K562 (cell line): ENCODE results near the gene UBE2K. TPM values are rescaled to one million over a fixed set of nuclear protein-coding genes. Genes with fewer than 3 reads are reported as not detected.

Experiments
- ATAC-seq: fragments of 200-7000 bp; cut with Tn5 transposase; 3 replicates; pipeline ENCODE4 v1.9.1; 2020; ENCODE audit warnings: moderate library complexity
- BruUV-seq: library from RNA; stranded (reverse); fragments of 400-500 nt; replicated peaks from 2 replicates; lab custom pipeline; 2021; lab: Mats Ljungman, UMichigan
- CTCF ChIA-PET: fragments of 300-600 bp; formaldehyde crosslinking; extraction: SDS; loops from one replicate; lab custom pipeline; 2021; ENCODE audit warnings: low intra/inter-chr PET ratio; lab: Yijun Ruan, JAX
- POLR2A ChIA-PET: fragments of 300-600, 350-650 bp; sonication (Branson Sonifier 250); formaldehyde crosslinking; extraction: SDS; loops from one replicate; lab custom pipeline; 2021; ENCODE audit warnings: antibody characterized with exemption, inconsistent platforms; lab: Yijun Ruan, JAX
- DNase-seq, 4 experiments: peaks; one replicate each; pipeline versions ENCODE4 v3.0.0 to v3.0.0-alpha.2; 2011 to 2018; ENCODE audit warnings: low spot score in 3 of 4, mixed read lengths in 3 of 4; ENCODE audit errors: extremely low read depth in 1 of 4
- FAIRE-seq: peaks from 2 replicates; lab custom pipeline; 2011; peaks lifted over from hg19 to GRCh38; lab: Jason Lieb, UNC
- H2AFZ ChIP-seq: 2 replicates; pipeline ENCODE4 v1.6.0; 2011; ENCODE audit warnings: low read depth, low read length, control low read depth, inconsistent platforms
- H3K27ac ChIP-seq: fragments of 200-600 bp; 3 replicates; pipeline ENCODE4 v1.8.0; 2011; ENCODE audit warnings: low read depth, mild to moderate bottlenecking, control low read depth, inconsistent platforms, low read length, moderate library complexity, mixed read lengths; ENCODE audit errors: extremely low read depth
- H3K27me3 ChIP-seq, 2 experiments: fragments of 300-600 bp in 1 of 2; 2 replicates in 1 of 2; 3 replicates in 1 of 2; pipeline versions ENCODE4 v1.6.0 to v1.8.0; 2011; ENCODE audit warnings: inconsistent platforms in 2 of 2, low read length in 2 of 2, mild to moderate bottlenecking in 1 of 2, mixed read lengths in 1 of 2, moderate library complexity in 1 of 2; ENCODE audit not compliant: control insufficient read depth in 2 of 2, insufficient read depth in 2 of 2
- H3K36me3 ChIP-seq: fragments of 300-600 bp; 3 replicates; pipeline ENCODE4 v1.8.0; 2011; ENCODE audit warnings: mild to moderate bottlenecking, low read length, inconsistent platforms; ENCODE audit not compliant: control insufficient read depth, insufficient read depth
- H3K4me1 ChIP-seq, 2 experiments: fragments of 200-600 bp in 1 of 2; replicated peaks in 1 of 2; 2 replicates in 1 of 2; 3 replicates in 1 of 2; pipeline versions ENCODE4 v1.5.1 to v1.8.0; 2011; ENCODE audit warnings: inconsistent platforms in 2 of 2, low read length in 2 of 2, mild to moderate bottlenecking in 1 of 2, mixed read lengths in 1 of 2, moderate library complexity in 1 of 2; ENCODE audit not compliant: control insufficient read depth in 2 of 2, insufficient read depth in 2 of 2
- H3K4me2 ChIP-seq: 2 replicates; pipeline ENCODE4 v1.6.1; 2011; ENCODE audit warnings: low read length, control low read depth, inconsistent platforms, mixed read lengths; ENCODE audit not compliant: insufficient read depth
- H3K4me3 ChIP-seq: fragments of 200-600 bp; sonication (generic), shearing (Covaris generic); 2 replicates; pipeline ENCODE4 v1.5.1; 2016; ENCODE audit warnings: control low read depth, inconsistent platforms
- H3K79me2 ChIP-seq: fragments of 200-600 bp; 3 replicates; pipeline ENCODE4 v1.8.0; 2011; ENCODE audit warnings: low read length, inconsistent platforms; ENCODE audit not compliant: control insufficient read depth, insufficient read depth
- H3K9ac ChIP-seq, 2 experiments: 2 replicates each; pipeline versions ENCODE4 v1.6.0 to v1.6.1; 2011; ENCODE audit warnings: low read depth in 2 of 2, low read length in 2 of 2, control low read depth in 1 of 2, inconsistent platforms in 1 of 2, mild to moderate bottlenecking in 1 of 2, mixed read lengths in 1 of 2; ENCODE audit not compliant: insufficient read depth in 1 of 2
- H3K9me1 ChIP-seq: one replicate; pipeline ENCODE4 v1.6.0; 2011; ENCODE audit warnings: inconsistent platforms, mild to moderate bottlenecking, low read length, moderate library complexity; ENCODE audit not compliant: control insufficient read depth, insufficient read depth
- H3K9me3 ChIP-seq: replicated peaks from 2 replicates; pipeline ENCODE4 v1.5.1; 2011; ENCODE audit warnings: low read depth, low read length, inconsistent platforms; ENCODE audit not compliant: control insufficient read depth, insufficient read depth
- H4K20me1 ChIP-seq: replicated peaks from 2 replicates; pipeline ENCODE4 v1.6.1; 2011; ENCODE audit warnings: low read length, inconsistent platforms, mixed read lengths; ENCODE audit not compliant: control insufficient read depth, insufficient read depth
- CCAR2 ChIP-seq: fragments of 200-400 bp; formaldehyde crosslinking; IDR thresholded peaks from 2 replicates; pipeline ENCODE4 v1.6.1; 2017; ENCODE audit warnings: mild to moderate bottlenecking, low read depth, low read length
- CREB3 ChIP-seq: fragments of 450-650 bp; conservative IDR thresholded peaks from 2 replicates; pipeline ENCODE4 v1.6.1; 2016; ENCODE audit warnings: missing genetic modification characterization, low read depth, mild to moderate bottlenecking, missing compliant biosample characterization, moderate library complexity
- DNMT1 ChIP-seq: fragments of 450-650 bp; IDR thresholded peaks from 2 replicates; pipeline ENCODE4 v1.6.1; 2016; ENCODE audit warnings: antibody characterized with exemption, mild to moderate bottlenecking
- KAT7 ChIP-seq: sonication (generic); formaldehyde crosslinking; IDR thresholded peaks from 2 replicates; pipeline ENCODE4 v1.8.0; 2022; ENCODE audit warnings: missing genetic modification reagents, mild to moderate bottlenecking, borderline replicate concordance
- MXI1 ChIP-seq: IDR thresholded peaks from 2 replicates; pipeline ENCODE4 v1.6.1; 2011; ENCODE audit warnings: low read depth, mild to moderate bottlenecking, improper control_type of control experiment, low read length
- NFIX ChIP-seq: fragments of 250-450 bp; sonication (Bioruptor Pico); IDR thresholded peaks from 2 replicates; pipeline ENCODE4 v1.4.0; 2020; ENCODE audit warnings: low read depth, mild to moderate bottlenecking, moderate library complexity
- SIRT6 ChIP-seq: IDR thresholded peaks from one replicate; pipeline ENCODE4 v1.6.1; 2012; ENCODE audit warnings: low read depth, mild to moderate bottlenecking, control low read depth, inconsistent platforms, low read length, moderate library complexity
- SMAD3 ChIP-seq: fragments of 450-650 bp; formaldehyde crosslinking; conservative IDR thresholded peaks from 2 replicates; pipeline ENCODE4 v1.4.0; 2020; ENCODE audit warnings: mild to moderate bottlenecking
- TCF7 ChIP-seq: sonication (generic); IDR thresholded peaks from 2 replicates; pipeline ENCODE4 v1.6.1; 2016; ENCODE audit warnings: antibody characterized with exemption, borderline replicate concordance
- ZBTB11 ChIP-seq, 3 experiments: fragments of 200-800 bp in 1 of 3; fragments of 250-450 bp in 1 of 3; fragments of 450-650 bp in 1 of 3; sonication (Bioruptor Pico) in 1 of 3; sonication (Bioruptor generic) in 1 of 3; formaldehyde crosslinking in 1 of 3; IDR thresholded peaks; 2 replicates each; pipeline versions ENCODE4 v1.6.1 to v1.8.0; 2016 to 2022; ENCODE audit warnings: mild to moderate bottlenecking in 2 of 3, missing genetic modification characterization in 2 of 3, missing compliant biosample characterization in 1 of 3, moderate library complexity in 1 of 3
- ZFX ChIP-seq: sonication (generic); formaldehyde crosslinking; IDR thresholded peaks from 2 replicates; pipeline ENCODE4 v1.8.0; 2022; ENCODE audit warnings: mild to moderate bottlenecking, missing genetic modification reagents, moderate library complexity
- ZNF121 ChIP-seq: sonication (generic); formaldehyde crosslinking; conservative IDR thresholded peaks from 2 replicates; pipeline ENCODE4 v1.8.0; 2022; ENCODE audit warnings: missing genetic modification reagents
- ZNF174 ChIP-seq: fragments of 250-450 bp; sonication (Bioruptor Pico); IDR thresholded peaks from 2 replicates; pipeline ENCODE4 v1.4.0; 2020; ENCODE audit warnings: mild to moderate bottlenecking
- ZNF253 ChIP-seq: fragments of 250-450 bp; sonication (Bioruptor Pico); conservative IDR thresholded peaks from 2 replicates; pipeline ENCODE4 v1.6.1; 2021; ENCODE audit warnings: mild to moderate bottlenecking
- ZNF592 ChIP-seq: fragments of 450-650 bp; IDR thresholded peaks from 2 replicates; pipeline ENCODE4 v1.6.1; 2017; ENCODE audit warnings: antibody characterized with exemption, mild to moderate bottlenecking
- WGBS: fragments of 100-300 bp; shearing (Covaris generic); methylation state at CpG from one replicate; pipeline ENCODE4 v1.1.6; 2016; ENCODE audit warnings: low coverage, mixed read lengths; ENCODE audit not compliant: insufficient coverage; ENCODE audit errors: missing lambda C conversion rate; 5-methylcytosine and 5-hydroxymethylcytosine counted together
- in situ Hi-C: fragments of 300-500 bp; cut with MboI; formaldehyde crosslinking; loops from 4 replicates; pipeline ENCODE4 v1.15.0; 2018; ENCODE audit warnings: inconsistent platforms, mixed read lengths
- intact Hi-C: fragments of 100-400 bp; cut with micrococcal nuclease; formaldehyde crosslinking; loops from 2 replicates; pipeline ENCODE4 v1.14.2; 2022
- polyA plus RNA-seq, 8 experiments: library from polyadenylated mRNA; depleted of rRNA in 4 of 8; stranded (reverse) in 5 of 8; unstranded in 3 of 8; fragments of >200 nt; fragmentation: Nextera tagmentation in 2 of 8; fragmentation: Illumina TruSeq in 1 of 8; extraction: Ambion mirVana in 2 of 8; extraction: Trizol in 1 of 8; gene quantifications; 2 replicates each; pipeline versions ENCODE4 v1.2.1 to v1.2.3, GENCODE V29; 2011 to 2014; ENCODE audit warnings: inconsistent platforms in 1 of 8, missing spikeins in 1 of 8
- total RNA-seq, 7 experiments: library from RNA; depleted of rRNA in 6 of 7; stranded (reverse); fragments of >200 nt in 6 of 7; fragmentation: Illumina TruSeq in 2 of 7; extraction: Trizol in 2 of 7; gene quantifications; 2 replicates each; pipeline versions ENCODE4 v1.2.1 to v1.2.3, GENCODE V29; 2011 to 2021; ENCODE audit warnings: low replicate concordance in 1 of 7

Gene UBE2K
- total and polyA plus RNA-seq, 9 of the 15 experiments (the other 6 are each of a cell fraction or from before 2014, with no cell fraction given), result 29.8 to 190 (median 62.6) TPM

- no TSS peak for BruUV-seq
- Histone ChIP-seq H3K4me2 (no peak overlapping the region), H3K4me3 (no peak overlapping the region), H3K9me3 (no peaks in the 10 kb centered on the region), H2AFZ (no peak overlapping the region), H3K9me1 (no peaks in the 10 kb centered on the region), H3K27me3 (no peaks in the 10 kb centered on the region), H3K79me2 (peaks cover 5% of the 10 kb centered on the region; the same call in 1 of the 3 replicates), H3K9ac (no peak overlapping the region), H3K4me1 (no peaks in the 10 kb centered on the region), H3K27ac (no peak overlapping the region), H3K36me3 (peaks cover 76% of the 10 kb centered on the region), H4K20me1 (no peaks in the 10 kb centered on the region)
- no peak for ATAC-seq
- POLR2A ChIA-PET, result interaction anchor here (0.7 kb wide), 1 partner anchor 284 kb away, joined by 3 read pairs; no protein-coding TSS in a partner anchor
- FAIRE-seq, result no peak
- intact Hi-C loops, result no loop called here
- WGBS, result 100% methylated on average over 2 of the region's 2 CpGs
- CTCF ChIA-PET, result no interaction called here
- DNase-seq, result no peak
- in situ Hi-C loops, result no loop called here
- TF ChIP-seq MXI1 (no peak), CCAR2 (no peak), KAT7 (CRISPR knock-in tag) (no peak), CREB3 (tag) (no peak), ZNF253 (CRISPR knock-in tag) (no peak), ZNF592 (no peak), ZFX (CRISPR knock-in tag) (no peak), SIRT6 (no peak), ZNF121 (CRISPR knock-in tag) (0 out of 2 replicates have a peak, but pooled peaks have one; percentile 29), ZNF174 (no peak), ZBTB11 (CRISPR knock-in tag; IDR thresholded peaks at IDR 0.05) (no peak), SMAD3 (CRISPR knock-in tag) (no peak), TCF7 (no peak), DNMT1 (no peak), NFIX (CRISPR knock-in tag) (no peak)
These were observed 58.2 kb downstream of the UBE2K start for GRCh38 chr4:39756159-39756558.
